ENCODE data around the gene TBC1D10B. TPM values are rescaled to one million over a fixed set of nuclear protein-coding genes. Genes with fewer than 3 reads are reported as not detected.

The TBC1D10B gene
- total RNA-seq, 2 donors from 2014 or later, result 27.8 to 29.8 TPM

- no peak for DNase-seq (ENCODE audit: low spot score)
- intact Hi-C loops (cut with DNase I), result no loop called here
Observed at GRCh38 chr16:30358577-30358936, 11.7 kb downstream of the TBC1D10B start.

- intact Hi-C loops (cut with DNase I), result no loop called here
- DNase-seq (ENCODE audit: low spot score), result no peak
Observed at GRCh38 chr16:30357715-30358576, 12.3 kb downstream of the TBC1D10B start.

- DNase-seq (ENCODE audit: low spot score), result no peak
- intact Hi-C loops (cut with DNase I), result no loop called here
Observed at GRCh38 chr16:30357085-30357714, 13.1 kb downstream of the TBC1D10B start.

- DNase-seq (ENCODE audit: low spot score), result no peak
- intact Hi-C loops (cut with DNase I), result no loop called here
Observed at GRCh38 chr16:30356401-30357084, 13.8 kb downstream of the TBC1D10B start.

GRCh38 chr16:30355954-30356308 lies 14.4 kb downstream of the TBC1D10B start:
- intact Hi-C loops (cut with DNase I), result no loop called here

GRCh38 chr16:30355144-30355953 lies 14.9 kb downstream of the TBC1D10B start, which contains the start of gene CD2BP2:
Gene CD2BP2, minus strand, starts transcription at chr16:30355308. Its CDS starts 627 bp downstream, at chr16:30354681.
- intact Hi-C loops (cut with DNase I), result no loop called here
- peak; percentile 99 for DNase-seq (ENCODE audit: low spot score)

More at GRCh38 chr16:30355954-30356308, 14.4 kb downstream of the TBC1D10B start:
- DNase-seq (ENCODE audit: low spot score), result no peak

GRCh38 chr16:30354423-30355143 lies 15.7 kb downstream of the TBC1D10B start:
- intact Hi-C loops (cut with DNase I), result no loop called here
- DNase-seq (ENCODE audit: low spot score), result no peak

GRCh38 chr16:30353438-30354129 lies 16.7 kb downstream of the TBC1D10B start:
- intact Hi-C loops (cut with DNase I), result no loop called here
- DNase-seq (ENCODE audit: low spot score), result no peak

- DNase-seq (ENCODE audit: low spot score), result no peak
- intact Hi-C loops (cut with DNase I), result no loop called here
Observed at GRCh38 chr16:30352488-30353401, 17.5 kb downstream of the TBC1D10B start.

- intact Hi-C loops (cut with DNase I), result no loop called here
- peak; percentile 94 for DNase-seq (ENCODE audit: low spot score)
Observed at GRCh38 chr16:30351586-30352419, 18.5 kb downstream of the TBC1D10B start.

- intact Hi-C loops (cut with DNase I), result no loop called here
- DNase-seq (ENCODE audit: low spot score), result no peak
Observed at GRCh38 chr16:30351001-30351441, 19.3 kb downstream of the TBC1D10B start.

- DNase-seq (ENCODE audit: low spot score), result peak; percentile 4
- intact Hi-C loops (cut with DNase I), result no loop called here
Observed at GRCh38 chr16:30350134-30350871, 20.0 kb downstream of the TBC1D10B start.

GRCh38 chr16:30349675-30350074 lies 20.6 kb downstream of the TBC1D10B start:
- no peak for DNase-seq (ENCODE audit: low spot score)
- intact Hi-C loops (cut with DNase I), result no loop called here

- DNase-seq (ENCODE audit: low spot score), result no peak
- intact Hi-C loops (cut with DNase I), result no loop called here
Observed at GRCh38 chr16:30348929-30349328, 21.4 kb downstream of the TBC1D10B start.

GRCh38 chr16:30348113-30348512 lies 22.2 kb downstream of the TBC1D10B start:
- intact Hi-C loops (cut with DNase I), result no loop called here
- peak; percentile 29 for DNase-seq (ENCODE audit: low spot score)

GRCh38 chr16:30346286-30346685 lies 24.0 kb downstream of the TBC1D10B start:
- intact Hi-C loops (cut with DNase I), result no loop called here
- no peak for DNase-seq (ENCODE audit: low spot score)
